Neural cell (in vitro differentiated cells): Measurements from ENCODE around the gene CREBBP. TPM values are rescaled to one million over a fixed set of nuclear protein-coding genes. Genes with fewer than 3 reads are reported as not detected.

Source experiments
- H2AFZ ChIP-seq: fragments of 200-600, 300-800 bp; sonication (generic), shearing (Covaris generic); 2 replicates; pipeline ENCODE4 v1.6.0; 2014; ENCODE audit warnings: low read depth, mild to moderate bottlenecking, antibody characterized with exemption, low read length, moderate library complexity
- H3F3A ChIP-seq: fragments of 200-600 bp; shearing (Covaris generic); 2 replicates; pipeline ENCODE4 v1.6.1; 2016; ENCODE audit warnings: mild to moderate bottlenecking, moderate library complexity, mixed read lengths, antibody characterized with exemption, low read length; ENCODE audit not compliant: insufficient read depth, poor library complexity, severe bottlenecking
- H3K27ac ChIP-seq: fragments of 200-600, 300-800 bp; sonication (generic), shearing (Covaris generic); 2 replicates; pipeline ENCODE4 v1.5.1; 2014; ENCODE audit warnings: mild to moderate bottlenecking, low read length, moderate library complexity
- H3K27me3 ChIP-seq: fragments of 300-800, 200-600 bp; sonication (generic), shearing (Covaris generic); 2 replicates; pipeline ENCODE4 v1.6.0; 2014; ENCODE audit warnings: mild to moderate bottlenecking, low read depth, low read length, moderate library complexity; ENCODE audit not compliant: insufficient read depth
- H3K36me3 ChIP-seq: fragments of 300-800, 200-600 bp; sonication (generic), shearing (Covaris generic); 2 replicates; pipeline ENCODE4 v1.5.1; 2014; ENCODE audit warnings: mild to moderate bottlenecking, antibody characterized with exemption, low read length, moderate library complexity; ENCODE audit not compliant: insufficient read depth
- H3K4me2 ChIP-seq: fragments of 300-800, 200-600 bp; sonication (generic), shearing (Covaris generic); 2 replicates; pipeline ENCODE4 v1.6.0; 2014; ENCODE audit warnings: mild to moderate bottlenecking, low read length
- H3K4me3 ChIP-seq: fragments of 300-800, 200-600 bp; sonication (generic), shearing (Covaris generic); 2 replicates; pipeline ENCODE4 v1.5.1; 2014; ENCODE audit warnings: mild to moderate bottlenecking, low read length, moderate library complexity
- H3K79me2 ChIP-seq: fragments of 200-600 bp; shearing (Covaris generic); replicated peaks from 2 replicates; pipeline ENCODE4 v1.6.0; 2014; ENCODE audit warnings: mild to moderate bottlenecking, low read length, moderate library complexity; ENCODE audit not compliant: insufficient read depth
- H3K9ac ChIP-seq: fragments of 300-800, 200-600 bp; sonication (generic), shearing (Covaris generic); 2 replicates; pipeline ENCODE4 v1.6.1; 2016; ENCODE audit warnings: mild to moderate bottlenecking, low read length, mixed read lengths
- H3K9me2 ChIP-seq: fragments of 200-600 bp; shearing (Covaris generic); 2 replicates; pipeline ENCODE4 v1.6.1; 2016; ENCODE audit warnings: mild to moderate bottlenecking, low read length, mixed read lengths; ENCODE audit not compliant: insufficient read depth
- H3K9me3 ChIP-seq: fragments of 200-600, 300-800 bp; sonication (generic), shearing (Covaris generic); 2 replicates; pipeline ENCODE4 v1.6.1; 2016; ENCODE audit warnings: mild to moderate bottlenecking, mixed run types, low read length, moderate library complexity, mixed read lengths
- H4K20me1 ChIP-seq: fragments of 200-600 bp; shearing (Covaris generic); 2 replicates; pipeline ENCODE4 v1.6.1; 2016; ENCODE audit warnings: mild to moderate bottlenecking, mixed run types; ENCODE audit not compliant: insufficient read depth
- CTCF ChIP-seq: fragments of 450-650 bp; IDR thresholded peaks from 2 replicates; pipeline ENCODE4 v1.5.1; 2014; ENCODE audit warnings: antibody characterized with exemption, mild to moderate bottlenecking, moderate library complexity; ENCODE audit not compliant: poor library complexity, severe bottlenecking
- EP300 ChIP-seq: fragments of 450-650 bp; conservative IDR thresholded peaks from 2 replicates; pipeline ENCODE4 v1.6.1; 2014; ENCODE audit warnings: antibody characterized with exemption, mild to moderate bottlenecking, moderate library complexity; ENCODE audit not compliant: poor library complexity, severe bottlenecking
- EZH2 ChIP-seq: fragments of 200-600, 300-800 bp; shearing (Covaris generic), sonication (generic); IDR thresholded peaks from 2 replicates; pipeline ENCODE4 v1.6.1; 2014; ENCODE audit warnings: antibody characterized with exemption, low read length, borderline replicate concordance, mild to moderate bottlenecking; ENCODE audit not compliant: insufficient read depth, poor library complexity, severe bottlenecking
- MXI1 ChIP-seq: fragments of 450-650 bp; conservative IDR thresholded peaks from 2 replicates; pipeline ENCODE4 v1.6.1; 2014; ENCODE audit warnings: antibody characterized with exemption, mild to moderate bottlenecking; ENCODE audit not compliant: poor library complexity, severe bottlenecking
- POLR2AphosphoS5 ChIP-seq: IDR thresholded peaks from 2 replicates; pipeline ENCODE4 v1.6.1; 2012
- RAD21 ChIP-seq: fragments of 450-650 bp; conservative IDR thresholded peaks from 2 replicates; pipeline ENCODE4 v1.6.1; 2014; ENCODE audit warnings: antibody characterized with exemption, mild to moderate bottlenecking, moderate library complexity
- REST ChIP-seq: IDR thresholded peaks from 2 replicates; pipeline ENCODE4 v1.6.1; 2012; ENCODE audit warnings: borderline replicate concordance
- SMC3 ChIP-seq: fragments of 450-650 bp; conservative IDR thresholded peaks from 2 replicates; pipeline ENCODE4 v1.6.1; 2014; ENCODE audit warnings: antibody characterized with exemption, mild to moderate bottlenecking, moderate library complexity; ENCODE audit not compliant: poor library complexity
- TAF1 ChIP-seq: IDR thresholded peaks from 2 replicates; pipeline ENCODE4 v1.6.1; 2012; ENCODE audit warnings: low read depth
- polyA plus RNA-seq: library from polyadenylated mRNA; depleted of rRNA; stranded (reverse); fragments of >200 nt; gene quantifications from 2 replicates; pipeline ENCODE4 v1.2.3, GENCODE V29; 2014

Gene CREBBP
- polyA plus RNA-seq, 1 donor from 2014 or later: 3.3 TPM

GRCh38 chr16:3868556-3868955 is 12.0 kb downstream of the CREBBP start:
- H2AFZ ChIP-seq: no peak overlapping the region
- TF ChIP-seq SMC3 (no peak), REST (no peak), RAD21 (no peak), MXI1 (no peak), EP300 (no peak), CTCF (no peak), EZH2 (no peak), TAF1 (no peak), POLR2AphosphoS5 (no peak)

GRCh38 chr16:3866703-3867431 is 13.6 kb downstream of the CREBBP start:
- Histone ChIP-seq H3K9me2 (no peaks in the 10 kb centered on the region), H3K4me2 (no peak overlapping the region), H3K4me3 (no peak overlapping the region), H3K27me3 (no peaks in the 10 kb centered on the region), H4K20me1 (peaks cover 46% of the 10 kb centered on the region), H3K79me2 (peaks cover 98% of the 10 kb centered on the region), H3K36me3 (no peaks in the 10 kb centered on the region), H3K9me3 (no peaks in the 10 kb centered on the region), H3F3A (no peaks in the 10 kb centered on the region), H2AFZ (no peak overlapping the region), H3K27ac (no peak overlapping the region), H3K9ac (no peak overlapping the region)
- TF ChIP-seq CTCF (no peak), SMC3 (no peak), MXI1 (no peak), REST (no peak), EZH2 (no peak)

More at GRCh38 chr16:3868556-3868955, 12.0 kb downstream of the CREBBP start:
- H3F3A ChIP-seq: no peaks in the 10 kb centered on the region
- no peaks in the 10 kb centered on the region for H3K9me2 ChIP-seq
- H3K4me2 ChIP-seq: no peak overlapping the region
- no peaks in the 10 kb centered on the region for H3K27me3 ChIP-seq
- no peak overlapping the region for H3K9ac ChIP-seq
- H4K20me1 ChIP-seq: peaks cover 57% of the 10 kb centered on the region
- H3K9me3 ChIP-seq: no peaks in the 10 kb centered on the region
- no peaks in the 10 kb centered on the region for H3K36me3 ChIP-seq
- no peak overlapping the region for H3K27ac ChIP-seq
- no peak overlapping the region for H3K4me3 ChIP-seq
- H3K79me2 ChIP-seq: peaks cover 100% of the 10 kb centered on the region
